SU-DHL-6 (cell line): ENCODE data around the gene GPR161.
"Not testable (repeated sequence)": the region's sequence is repeated elsewhere in the genome, so short reads cannot be mapped to it uniquely, and the experiment has no call there.

ENCODE experiments used
- H2AFZ ChIP-seq: fragments of 200-600 bp; sonication (generic); 2 replicates; pipeline ENCODE4 v1.6.1; 2014; ENCODE audit warnings: low read depth, mild to moderate bottlenecking, moderate library complexity, mixed read lengths, antibody characterized with exemption, low read length; ENCODE audit not compliant: severe bottlenecking
- H3F3A ChIP-seq: fragments of 200-600 bp; shearing (Covaris generic); 2 replicates; pipeline ENCODE4 v1.6.0; 2016; ENCODE audit warnings: antibody characterized with exemption, mild to moderate bottlenecking; ENCODE audit not compliant: insufficient read depth
- H3K27ac ChIP-seq: fragments of 200-600 bp; sonication (generic); 2 replicates; pipeline ENCODE4 v1.5.1; 2016; ENCODE audit warnings: low read depth, mild to moderate bottlenecking, low read length, moderate library complexity, mixed read lengths
- H3K27me3 ChIP-seq: fragments of 200-600 bp; sonication (generic), shearing (Covaris generic); 2 replicates; pipeline ENCODE4 v1.6.0; 2014; ENCODE audit warnings: mild to moderate bottlenecking, low read length
- H3K36me3 ChIP-seq: fragments of 200-600 bp; sonication (generic); 2 replicates; pipeline ENCODE4 v1.6.1; 2014; ENCODE audit warnings: mild to moderate bottlenecking, low read length, mixed read lengths
- H3K4me2 ChIP-seq: fragments of 300-600, 200-600 bp; shearing (Covaris generic), sonication (generic); 2 replicates; pipeline ENCODE4 v1.6.0; 2014; ENCODE audit warnings: low read length, low read depth, mild to moderate bottlenecking; ENCODE audit not compliant: poor library complexity, severe bottlenecking
- H3K4me3 ChIP-seq: fragments of 200-600 bp; sonication (generic); 2 replicates; pipeline ENCODE4 v1.5.1; 2014; ENCODE audit warnings: antibody characterized with exemption, low read length, mild to moderate bottlenecking, mixed read lengths; ENCODE audit not compliant: insufficient read depth, poor library complexity, severe bottlenecking
- H3K79me2 ChIP-seq: fragments of 200-600 bp; sonication (generic); 2 replicates; pipeline ENCODE4 v1.6.1; 2014; ENCODE audit warnings: mild to moderate bottlenecking, low read length, moderate library complexity; ENCODE audit not compliant: insufficient read depth
- H3K9ac ChIP-seq: fragments of 200-600 bp; sonication (generic); 2 replicates; pipeline ENCODE4 v1.7.0; 2014; ENCODE audit warnings: mild to moderate bottlenecking, low read length
- H3K9me2 ChIP-seq: fragments of 200-600 bp; sonication (generic); replicated peaks from 2 replicates; pipeline ENCODE4 v1.6.1; 2014; ENCODE audit warnings: low read length; ENCODE audit not compliant: insufficient read depth
- H3K9me3 ChIP-seq: fragments of 200-600 bp; sonication (generic); 2 replicates; pipeline ENCODE4 v1.6.1; 2014; ENCODE audit warnings: low read length, mixed read lengths; ENCODE audit not compliant: insufficient read depth
- H4K20me1 ChIP-seq: fragments of 200-600 bp; sonication (generic); 2 replicates; pipeline ENCODE4 v1.6.1; 2014; ENCODE audit warnings: low read depth, mild to moderate bottlenecking, antibody characterized with exemption, low read length, moderate library complexity, mixed read lengths
- CTCF ChIP-seq: fragments of 200-600 bp; sonication (generic); IDR thresholded peaks from one replicate; pipeline ENCODE4 v1.5.1; 2017; ENCODE audit warnings: antibody characterized with exemption, mild to moderate bottlenecking, low read length, moderate library complexity; ENCODE audit not compliant: insufficient read depth, poor library complexity, severe bottlenecking
- EZH2phosphoT487 ChIP-seq: fragments of 200-600 bp; sonication (generic), shearing (Covaris generic); conservative IDR thresholded peaks from 2 replicates; pipeline ENCODE4 v1.6.1; 2018; ENCODE audit warnings: mild to moderate bottlenecking, antibody characterized with exemption, low read length, moderate library complexity, mixed read lengths

GPR161 gene

GRCh38 chr1:168136709-168137514, at the start of gene GPR161:
TSS of gene GPR161 (minus strand) at chr1:168136930. CDS start at chr1:168104850, 32,080 bp downstream.
- Histone ChIP-seq H3K27ac (no peak within 1 kb of the TSS), H3K27me3 (no peaks in the 10 kb centered on the region; the same call in 1 of the 2 replicates)

GRCh38 chr1:168181063-168181720, 44.5 kb upstream of the GPR161 start:
- H3K4me2 ChIP-seq, H3K9ac ChIP-seq, H4K20me1 ChIP-seq, H3K9me3 ChIP-seq, H2AFZ ChIP-seq, H3K36me3 ChIP-seq, H3K27ac ChIP-seq, H3K9me2 ChIP-seq, H3K4me3 ChIP-seq, H3K27me3 ChIP-seq, H3F3A ChIP-seq: not testable (repeated sequence)
- peaks cover 55% of the 10 kb centered on the region for H3K79me2 ChIP-seq

More at GRCh38 chr1:168136709-168137514, at the start of gene GPR161:
- Histone ChIP-seq H2AFZ (peak within 1 kb of the TSS; percentile 88), H3K9me2 (no peaks in the 10 kb centered on the region), H3K9ac (peak within 1 kb of the TSS; percentile 29; the same call in 1 of the 2 replicates), H3K4me2 (peak within 1 kb of the TSS; percentile 61), H3K9me3 (no peaks in the 10 kb centered on the region), H3K4me3 (peak within 1 kb of the TSS; percentile 51), H3F3A (peaks cover 6% of the 10 kb centered on the region; the same call in 1 of the 2 replicates), H4K20me1 (no peaks in the 10 kb centered on the region), H3K79me2 (no peaks in the 10 kb centered on the region), H3K36me3 (no peaks in the 10 kb centered on the region)
- TF ChIP-seq EZH2phosphoT487 (0 out of 2 replicates have a peak, but pooled peaks have one; percentile 82), CTCF (no peak)

- Histone ChIP-seq H3K4me3 (peak overlapping the region; percentile 93), H3K9me3 (no peaks in the 10 kb centered on the region), H2AFZ (no peak overlapping the region), H4K20me1 (no peaks in the 10 kb centered on the region), H3F3A (no peaks in the 10 kb centered on the region), H3K79me2 (peaks cover 54% of the 10 kb centered on the region), H3K4me2 (peak overlapping the region; percentile 78), H3K27ac (peak overlapping the region; percentile 63; the same call in 1 of the 2 replicates), H3K9ac (peak overlapping the region; percentile 77), H3K9me2 (no peaks in the 10 kb centered on the region), H3K36me3 (0 out of 2 replicates have a peak, but pooled peaks cover 5% of the 10 kb centered on the region), H3K27me3 (no peaks in the 10 kb centered on the region)
- TF ChIP-seq CTCF (no peak), EZH2phosphoT487 (no peak)
These were observed 43.4 kb upstream of the GPR161 start for GRCh38 chr1:168180148-168180524.
